Spleen (tissue), 7 donors: Measurements from ENCODE around the gene HACD3.

ENCODE experiments used
- POLR2AphosphoS5 ChIP-seq, 3 donors: sonication (generic); formaldehyde crosslinking; IDR thresholded peaks; one replicate each; pipeline ENCODE4 v1.5.1; 2017; ENCODE audit warnings: antibody characterized with exemption in 3 of 3
- TF ChIP-seq, protein P1 (sequence below), 11 experiments: fragments of 200-600 bp in 7 of 11; fragments of 450-650 bp in 4 of 11; sonication (generic) in 4 of 11; IDR thresholded peaks in 8 of 11; conservative IDR thresholded peaks in 3 of 11; 1 replicate in 7 of 11; 2 replicates in 4 of 11; pipeline versions ENCODE4 v1.4.0 to v1.8.0; 2016 to 2021; ENCODE audit warnings: antibody characterized with exemption in 11 of 11, inconsistent platforms in 4 of 11, mild to moderate bottlenecking in 1 of 11
- donor health status: DM: no; HTN: no; CAD: no; lungs with moderate emphysema.
- donor health status: DM: no; HTN: no; CAD: no.
- donor health status: DM: no; HTN: no; CAD: no.

- TF ChIP-seq POLR2AphosphoS5 (IDR thresholded peaks at IDR 0.05): no peak
- TF ChIP-seq, protein P1, sequence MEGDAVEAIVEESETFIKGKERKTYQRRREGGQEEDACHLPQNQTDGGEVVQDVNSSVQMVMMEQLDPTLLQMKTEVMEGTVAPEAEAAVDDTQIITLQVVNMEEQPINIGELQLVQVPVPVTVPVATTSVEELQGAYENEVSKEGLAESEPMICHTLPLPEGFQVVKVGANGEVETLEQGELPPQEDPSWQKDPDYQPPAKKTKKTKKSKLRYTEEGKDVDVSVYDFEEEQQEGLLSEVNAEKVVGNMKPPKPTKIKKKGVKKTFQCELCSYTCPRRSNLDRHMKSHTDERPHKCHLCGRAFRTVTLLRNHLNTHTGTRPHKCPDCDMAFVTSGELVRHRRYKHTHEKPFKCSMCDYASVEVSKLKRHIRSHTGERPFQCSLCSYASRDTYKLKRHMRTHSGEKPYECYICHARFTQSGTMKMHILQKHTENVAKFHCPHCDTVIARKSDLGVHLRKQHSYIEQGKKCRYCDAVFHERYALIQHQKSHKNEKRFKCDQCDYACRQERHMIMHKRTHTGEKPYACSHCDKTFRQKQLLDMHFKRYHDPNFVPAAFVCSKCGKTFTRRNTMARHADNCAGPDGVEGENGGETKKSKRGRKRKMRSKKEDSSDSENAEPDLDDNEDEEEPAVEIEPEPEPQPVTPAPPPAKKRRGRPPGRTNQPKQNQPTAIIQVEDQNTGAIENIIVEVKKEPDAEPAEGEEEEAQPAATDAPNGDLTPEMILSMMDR (IDR thresholded peaks at IDR 0.05 in 8 of 11, conservative IDR thresholded peaks at IDR 0.05 in 3 of 11): no peak
Observed at GRCh38 chr15:65611888-65612615, 81.8 kb downstream of the HACD3 start.
